NCI-H128 (cell line): ENCODE data around the gene TMEM131L.
"Not testable (repeated sequence)": the region's sequence is repeated elsewhere in the genome, so short reads cannot be mapped to it uniquely, and the experiment has no call there.

Source experiments
- DNase-seq: peaks from one replicate; lab custom pipeline; 2025; ENCODE audit not compliant: unreplicated experiment; lab: John Stamatoyannopoulos, UW

Gene TMEM131L

GRCh38 chr4:153535772-153536513, 69.8 kb downstream of the TMEM131L start:
- DNase-seq, result no peak

- DNase-seq, result no peak
These were observed 71.4 kb downstream of the TMEM131L start for GRCh38 chr4:153537493-153537960.

- no peak for DNase-seq
These were observed 72.6 kb downstream of the TMEM131L start for GRCh38 chr4:153538487-153539357.

DNA sequence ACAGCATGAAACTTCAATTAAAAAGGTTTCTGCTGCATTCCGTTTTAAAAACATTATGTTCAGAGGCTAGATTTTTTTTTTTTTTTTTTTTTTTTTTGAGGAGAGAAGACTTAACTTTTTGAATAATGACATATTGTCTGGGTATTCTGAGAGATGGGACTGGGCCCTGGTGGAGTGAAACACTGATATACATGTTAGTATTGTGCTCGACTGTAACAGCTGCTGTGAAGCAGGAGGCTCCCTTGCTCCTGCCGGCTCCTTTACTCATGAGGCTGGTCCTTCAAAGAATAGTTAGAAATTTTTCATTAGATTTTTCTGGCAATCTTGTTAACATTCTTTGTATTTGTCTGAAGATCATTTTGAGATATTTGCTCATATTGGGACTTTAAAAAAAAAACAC, 73.3 kb downstream of the TMEM131L start:
- no peak for DNase-seq

- DNase-seq, result no peak
These were observed 75.4 kb downstream of the TMEM131L start for GRCh38 chr4:153541456-153542096.

- no peak for DNase-seq
These were observed 76.0 kb downstream of the TMEM131L start for GRCh38 chr4:153542131-153542530.

GRCh38 chr4:153542834-153543233, 76.7 kb downstream of the TMEM131L start:
- DNase-seq, result no peak

DNA sequence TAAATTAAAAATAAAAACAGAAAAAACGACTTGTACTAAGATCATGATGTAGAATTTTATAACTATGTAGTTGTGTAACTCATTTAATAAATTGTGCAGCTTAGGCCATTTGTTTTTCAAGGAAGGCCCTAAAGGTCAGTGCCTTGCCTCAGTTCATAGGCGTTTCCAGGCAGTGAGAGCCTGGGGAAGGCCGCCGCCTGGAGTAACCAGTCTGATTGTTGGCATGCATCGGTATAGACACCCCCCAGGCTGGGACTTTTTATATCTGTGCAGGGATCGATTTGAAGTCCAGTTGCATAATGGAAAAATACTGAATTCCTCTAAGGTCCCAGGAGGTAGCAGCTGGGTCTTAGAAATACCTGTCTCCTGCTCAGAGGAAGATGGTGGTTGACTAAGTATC, 77.2 kb downstream of the TMEM131L start:
- DNase-seq, result no peak

GRCh38 chr4:153545822-153546221, 79.7 kb downstream of the TMEM131L start:
- DNase-seq, result no peak

DNA sequence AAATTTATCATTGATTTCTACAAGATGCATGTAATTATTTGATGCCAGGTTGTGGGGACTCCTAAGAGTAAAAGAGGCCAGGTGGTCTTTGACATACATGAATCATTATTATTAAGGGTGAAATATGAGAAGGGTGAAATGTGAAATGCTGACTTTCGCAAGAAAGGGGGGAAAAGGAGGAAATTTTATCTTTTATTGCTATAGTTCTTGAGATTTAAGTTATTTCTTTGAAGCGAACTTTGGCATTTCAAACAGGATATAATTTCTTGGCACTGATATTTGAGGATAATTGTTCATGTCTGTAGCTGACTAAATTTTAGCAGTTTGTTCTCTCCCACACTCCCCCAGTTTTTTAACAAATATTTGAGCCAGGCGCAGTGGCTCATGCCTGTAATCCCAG, 80.1 kb downstream of the TMEM131L start:
- DNase-seq, result no peak

- DNase-seq, result no peak
These were observed 81.4 kb downstream of the TMEM131L start for GRCh38 chr4:153547520-153547919.

DNA sequence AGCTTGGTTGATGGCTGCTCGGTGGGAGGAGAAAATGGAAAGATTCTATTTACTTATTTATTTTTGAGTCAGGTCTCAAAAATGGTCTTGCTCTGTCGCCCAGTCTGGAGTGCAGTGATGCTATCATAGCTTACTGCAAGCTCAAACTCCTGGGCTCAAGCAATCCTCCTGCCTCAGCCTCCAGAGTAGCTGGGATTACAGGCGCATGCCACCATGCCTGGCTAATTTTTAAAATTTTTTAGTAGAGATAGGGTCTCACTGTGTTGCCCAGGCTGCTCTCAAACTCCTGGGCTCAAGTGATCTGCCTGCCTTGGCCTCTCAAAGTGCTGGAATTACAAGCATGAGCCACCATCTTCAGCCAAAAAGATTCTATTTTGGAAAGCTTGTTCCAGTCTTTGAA, 82.7 kb downstream of the TMEM131L start:
- DNase-seq, result not testable (repeated sequence)

DNA sequence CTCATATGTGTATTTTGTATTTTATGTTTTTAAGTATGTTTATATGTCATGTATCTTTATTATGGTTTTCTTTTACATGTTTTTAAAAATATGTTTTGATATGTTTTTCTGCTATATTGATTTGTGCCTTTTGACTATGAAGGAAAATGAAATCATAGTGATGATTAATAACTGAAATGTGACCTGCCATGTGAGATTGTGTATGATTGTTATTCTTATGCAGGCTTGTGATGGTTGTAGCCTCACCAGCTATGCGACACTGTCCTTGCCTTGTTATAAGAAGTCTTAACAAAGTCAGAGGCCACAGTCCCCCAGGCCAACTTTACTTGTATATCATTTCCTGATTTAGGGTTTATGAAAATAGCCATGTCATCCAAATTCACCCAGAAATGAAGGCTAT, 83.2 kb downstream of the TMEM131L start:
- DNase-seq, result no peak

DNA sequence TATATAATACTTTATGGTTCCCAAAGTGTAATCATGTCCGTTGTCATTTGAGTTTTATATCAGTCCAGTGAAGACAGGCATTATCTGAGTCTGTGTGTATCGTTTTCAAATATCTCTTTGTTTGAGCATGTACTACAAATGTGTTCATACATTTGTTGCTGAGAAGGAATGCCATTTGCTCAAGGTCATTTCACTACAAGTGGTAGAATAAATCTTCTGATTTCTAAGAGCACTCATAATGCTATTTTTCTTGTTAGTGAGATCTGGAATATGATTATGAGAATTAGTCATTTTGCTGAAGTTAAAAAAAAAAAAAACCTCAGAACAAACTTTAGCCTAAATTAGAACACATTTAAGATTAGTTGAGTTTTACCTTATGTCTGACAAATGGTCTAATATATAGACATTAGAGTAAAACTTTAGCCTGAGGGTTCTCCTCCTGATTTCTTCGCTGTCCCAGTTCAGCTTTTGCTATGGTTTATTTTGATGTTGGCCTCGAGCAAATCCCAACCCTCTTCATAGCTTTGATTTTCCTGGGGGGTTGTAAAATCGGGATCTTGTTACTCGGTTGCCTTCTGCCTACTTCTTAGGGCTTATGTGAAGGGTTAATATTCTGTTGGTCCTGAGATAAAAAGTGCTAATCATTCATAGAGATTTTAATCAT, 87.1 kb downstream of the TMEM131L start:
- no peak for DNase-seq

GRCh38 chr4:153553819-153554170, 87.6 kb downstream of the TMEM131L start:
- DNase-seq, result no peak

GRCh38 chr4:153555730-153556434, 89.7 kb downstream of the TMEM131L start:
- no peak for DNase-seq

GRCh38 chr4:153556435-153556815, 90.3 kb downstream of the TMEM131L start:
- DNase-seq, result no peak

DNA sequence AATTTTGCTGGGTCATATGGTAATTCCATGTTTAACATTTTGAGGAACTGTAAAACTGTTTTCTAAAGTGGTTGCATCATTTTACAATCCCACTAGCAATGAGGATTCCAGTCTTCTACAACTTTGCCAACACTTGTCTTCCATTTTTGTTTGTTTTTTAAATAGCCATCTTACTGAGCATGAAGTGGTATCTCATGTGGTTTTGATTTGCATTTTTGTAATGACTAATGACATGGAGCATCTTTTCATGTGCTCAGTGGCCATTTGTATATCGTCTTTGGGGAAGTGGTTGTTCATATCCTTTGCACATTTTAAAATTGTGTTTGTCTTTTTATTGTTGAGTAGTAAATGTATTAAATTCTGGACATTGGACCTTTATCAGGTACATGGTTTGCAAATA, 94.7 kb downstream of the TMEM131L start:
- no peak for DNase-seq

- no peak for DNase-seq
These were observed 98.7 kb downstream of the TMEM131L start for GRCh38 chr4:153564630-153565525.
